ENCODE results near the gene DDX25. TPM values are rescaled to one million over a fixed set of nuclear protein-coding genes. Genes with fewer than 3 reads are reported as not detected.
"Not testable (repeated sequence)": the region's sequence is repeated elsewhere in the genome, so short reads cannot be mapped to it uniquely, and the experiment has no call there.

Gene DDX25
- total RNA-seq, 1 donor from 2014 or later: not detected

GRCh38 chr11:125902927-125903710, 1.2 kb upstream of the DDX25 start, which contains the start of gene PUS3:
TSS of gene PUS3 (minus strand) at chr11:125903206. CDS start at chr11:125896284, 6,922 bp downstream.
- DNase-seq (ENCODE audit: low spot score): peak; percentile 97

GRCh38 chr11:125904678-125905077, 370 bp downstream of the DDX25 start:
- no peak for DNase-seq (ENCODE audit: low spot score)

DNA sequence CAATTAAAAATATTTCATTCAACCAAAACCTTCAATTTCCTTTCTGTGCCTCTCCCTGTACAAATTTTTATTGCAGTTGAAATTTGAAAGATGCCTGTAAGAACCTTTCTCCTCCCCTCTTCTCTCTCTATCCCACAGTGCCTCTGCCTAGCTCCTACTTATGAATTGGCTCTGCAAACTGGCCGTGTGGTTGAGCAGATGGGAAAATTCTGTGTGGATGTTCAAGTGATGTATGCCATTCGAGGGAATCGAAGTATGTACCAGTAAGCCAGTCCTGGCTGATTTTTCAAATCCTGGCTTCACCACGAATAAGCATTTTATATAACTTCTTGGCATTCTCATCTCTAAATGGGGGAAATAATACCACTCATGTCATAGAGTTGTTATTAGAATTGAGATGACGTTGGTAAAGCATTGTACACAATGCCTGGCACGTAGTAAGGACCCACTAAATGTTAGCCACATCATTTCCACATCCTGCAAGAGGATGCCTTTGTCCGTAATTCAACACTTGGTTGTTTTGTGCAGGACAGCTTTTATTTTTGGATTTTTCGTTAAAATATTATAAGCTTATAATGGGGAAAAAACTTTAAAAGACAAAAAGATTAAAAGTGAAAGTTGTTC, 6.0 kb downstream of the DDX25 start:
- no peak for DNase-seq (ENCODE audit: low spot score)

DNA sequence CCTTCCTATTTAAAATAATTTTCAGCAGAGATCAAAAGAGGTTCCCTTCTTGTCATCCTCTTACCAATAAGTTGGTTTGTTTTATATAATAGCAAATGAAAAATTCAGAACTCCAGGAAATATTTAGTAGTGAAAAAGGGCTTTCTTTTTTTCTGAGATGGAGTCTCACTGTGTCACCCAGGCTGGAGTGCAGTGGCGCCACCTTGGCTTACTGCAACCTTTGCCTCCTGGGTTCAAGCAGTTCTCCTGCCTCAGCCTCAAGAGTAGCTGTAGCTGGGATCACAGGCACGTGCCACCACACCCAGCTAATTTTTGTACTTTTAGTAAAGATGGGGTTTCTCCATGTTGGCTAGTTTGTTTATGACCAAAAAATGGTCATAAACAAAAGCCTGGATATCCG, 10.3 kb downstream of the DDX25 start:
- DNase-seq (ENCODE audit: low spot score): not testable (repeated sequence)

GRCh38 chr11:125916683-125917347, 12.5 kb downstream of the DDX25 start:
- no peak for DNase-seq (ENCODE audit: low spot score)

- no peak for DNase-seq (ENCODE audit: low spot score)
Measured at GRCh38 chr11:125918140-125918840, 14.0 kb downstream of the DDX25 start.

DNA sequence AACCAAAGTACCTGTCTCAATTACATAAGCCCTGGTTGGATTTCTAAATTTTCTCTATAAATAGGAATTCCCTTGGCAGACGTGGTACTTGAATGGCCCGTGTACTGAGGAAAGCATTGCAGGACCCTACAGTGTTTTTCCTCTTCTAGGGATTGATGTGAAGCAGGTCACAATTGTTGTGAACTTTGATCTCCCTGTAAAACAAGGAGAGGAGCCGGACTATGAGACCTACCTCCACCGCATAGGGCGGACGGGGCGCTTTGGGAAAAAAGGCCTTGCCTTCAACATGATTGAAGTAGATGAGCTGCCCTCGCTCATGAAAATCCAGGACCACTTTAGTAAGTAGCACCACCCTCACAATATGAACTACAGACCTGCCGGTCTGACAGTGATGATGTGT, 16.7 kb downstream of the DDX25 start:
- no peak for DNase-seq (ENCODE audit: low spot score)

GRCh38 chr11:125922156-125922555, 17.8 kb downstream of the DDX25 start:
- no peak for DNase-seq (ENCODE audit: low spot score)

GRCh38 chr11:125923012-125923579, 18.8 kb downstream of the DDX25 start:
- DNase-seq (ENCODE audit: low spot score): no peak

- DNase-seq (ENCODE audit: low spot score): no peak
Measured at GRCh38 chr11:125923633-125924032, 19.3 kb downstream of the DDX25 start.

DNA sequence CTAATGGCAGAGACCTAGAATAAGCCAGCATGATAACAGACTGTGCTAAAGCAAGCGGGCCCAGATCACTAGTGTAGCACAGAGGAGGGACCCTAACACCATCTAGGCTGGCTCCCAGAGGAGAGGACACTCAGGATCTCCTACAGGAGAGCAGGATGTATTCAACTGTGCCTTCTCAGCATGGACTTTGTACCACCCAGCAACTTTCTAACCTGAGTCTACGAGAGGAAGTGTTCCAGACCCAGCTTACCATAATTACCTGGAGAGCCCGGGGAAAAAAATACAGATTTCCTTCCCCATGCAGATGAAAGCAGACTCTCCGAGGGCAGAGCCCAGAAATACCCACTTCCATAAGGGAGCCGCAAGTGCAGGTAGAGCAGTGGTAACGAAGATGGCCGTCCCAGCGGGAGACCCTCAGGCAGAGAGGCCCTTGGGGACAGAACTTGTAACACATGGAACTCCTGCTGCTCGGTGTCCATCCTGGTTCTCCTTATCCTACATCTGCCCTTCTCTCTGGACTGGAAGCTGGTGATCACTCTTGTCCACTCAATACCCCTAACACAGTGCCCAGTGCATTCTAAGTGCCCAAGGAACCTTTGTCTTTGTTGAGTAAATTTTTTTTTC, 20.2 kb downstream of the DDX25 start:
- DNase-seq (ENCODE audit: low spot score): no peak

GRCh38 chr11:125925247-125925740, 21.0 kb downstream of the DDX25 start:
- no peak for DNase-seq (ENCODE audit: low spot score)

DNA sequence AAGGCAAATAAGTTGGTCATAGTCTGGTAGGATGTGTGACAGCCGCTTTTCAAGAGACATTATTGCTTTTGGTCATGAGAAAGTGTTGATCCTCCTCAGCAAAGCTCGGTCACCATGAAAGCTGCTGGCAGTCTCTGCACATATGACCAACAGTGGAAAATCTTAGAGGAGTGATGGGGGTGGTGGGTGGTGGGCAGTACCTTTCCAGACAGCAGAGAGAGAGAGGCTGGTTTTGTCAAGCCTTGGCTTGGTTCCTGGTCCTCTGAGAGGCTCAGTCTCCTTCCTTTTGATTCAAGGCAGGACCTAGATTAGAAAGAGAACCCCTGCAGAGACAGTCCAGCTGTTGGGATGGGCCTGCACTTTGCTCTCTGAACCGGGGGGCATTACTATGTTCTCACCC, 21.5 kb downstream of the DDX25 start:
- no peak for DNase-seq (ENCODE audit: low spot score)

DNA sequence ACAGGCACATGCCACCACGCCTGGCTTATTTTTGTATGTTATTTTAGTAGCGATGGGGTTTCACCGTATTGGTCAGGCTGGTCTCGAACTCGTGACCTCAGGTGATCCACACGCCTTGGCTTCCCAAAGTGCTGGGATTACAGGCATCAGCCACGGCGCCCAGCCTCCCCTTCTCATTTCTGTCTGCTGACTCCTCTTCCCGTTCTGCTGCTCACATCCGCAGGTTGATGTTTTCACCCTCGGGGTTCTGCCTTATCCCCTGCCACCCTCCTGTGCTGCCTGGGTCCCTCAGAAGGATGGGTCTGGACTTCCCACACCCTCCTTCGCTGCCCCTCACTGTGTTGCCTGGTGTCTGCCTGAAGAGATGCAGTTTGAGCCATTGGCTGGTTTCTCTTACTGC, 22.4 kb downstream of the DDX25 start:
- no peak for DNase-seq (ENCODE audit: low spot score)

DNA sequence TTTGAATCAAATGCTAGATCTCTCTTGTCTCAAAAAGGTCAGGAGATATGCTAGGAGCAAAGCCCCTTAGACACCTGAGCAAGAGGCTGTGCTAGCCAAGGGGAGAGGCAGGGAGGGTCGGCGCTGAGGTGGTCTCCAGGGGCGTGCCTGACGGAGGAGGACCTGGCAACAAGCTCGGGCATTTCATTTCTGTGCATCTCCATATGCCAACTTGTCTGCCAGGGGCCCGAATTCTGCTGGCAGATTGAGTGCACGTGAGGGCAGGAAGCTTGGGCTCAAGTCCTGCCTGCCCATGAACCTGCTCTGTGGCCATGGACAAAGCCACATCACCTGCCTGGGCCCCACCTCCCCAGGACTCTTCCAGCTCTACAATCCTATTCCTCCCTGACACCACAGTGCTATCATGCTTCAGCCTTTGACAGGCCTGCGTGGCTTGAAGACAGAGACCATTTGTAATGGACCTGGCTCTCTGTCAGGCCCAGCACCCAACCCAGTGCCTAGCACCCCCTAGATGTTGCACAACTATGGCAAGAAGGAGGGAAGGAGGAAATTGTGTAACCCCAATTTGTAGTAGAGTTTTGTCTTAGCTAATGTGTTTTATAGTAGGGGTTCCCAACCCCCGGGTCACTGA, 25.3 kb downstream of the DDX25 start:
- no peak for DNase-seq (ENCODE audit: low spot score)

DNA sequence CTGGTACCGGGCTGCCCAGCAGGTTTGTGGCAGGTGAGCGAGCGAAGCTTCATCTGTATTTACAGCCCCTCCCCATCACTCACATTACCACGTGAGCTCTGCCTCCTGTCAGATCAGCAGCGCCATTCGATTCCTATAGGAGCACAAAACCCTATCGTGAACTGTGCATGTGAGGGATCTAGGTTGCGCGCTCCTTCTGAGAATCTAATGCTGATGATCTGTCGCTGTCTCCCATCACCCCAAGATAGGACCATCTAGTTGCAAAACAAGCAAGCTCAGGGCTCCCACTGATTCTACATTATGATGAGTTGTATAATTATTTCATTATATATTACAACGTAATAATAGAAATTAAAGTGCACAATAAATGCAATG, 25.8 kb downstream of the DDX25 start:
- DNase-seq (ENCODE audit: low spot score): no peak

GRCh38 chr11:125931116-125931515, 26.8 kb downstream of the DDX25 start:
- DNase-seq (ENCODE audit: low spot score): no peak

GRCh38 chr11:125931668-125932067, 27.4 kb downstream of the DDX25 start:
- DNase-seq (ENCODE audit: low spot score): no peak

DNA sequence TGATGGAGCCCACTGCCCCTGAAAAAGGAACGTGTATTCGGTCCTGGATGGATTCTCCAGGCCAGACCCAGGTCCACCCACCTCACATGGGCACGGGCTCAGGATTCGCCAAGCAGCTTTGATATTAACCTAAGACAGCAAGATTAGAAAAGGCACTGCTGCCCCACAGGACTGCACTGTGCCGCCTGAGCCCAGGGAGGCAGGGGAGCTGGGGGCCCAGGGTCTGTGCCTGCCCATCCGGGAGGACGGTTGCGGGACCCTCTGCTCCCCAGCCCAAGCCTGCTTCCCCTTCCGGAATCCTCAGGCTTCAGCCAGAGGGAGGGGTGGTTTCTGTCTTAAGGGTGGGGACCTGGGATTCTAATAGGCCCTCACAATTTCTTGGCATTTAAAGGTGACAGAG, 28.0 kb downstream of the DDX25 start:
- no peak for DNase-seq (ENCODE audit: low spot score)

All from mesenteric fat pad (tissue), 1 donor.